NCI-H2029 (cell line): Measurements from ENCODE around the gene CDK16.
A peak's percentile ranks its signal among the peaks of the same experiment; 100 is the strongest.

Experiments used
- DNase-seq: peaks from one replicate; lab custom pipeline; 2025; lab: John Stamatoyannopoulos, UW

Gene CDK16

GRCh38 chrX:47209508-47210238, 8.8 kb upstream of the CDK16 start:
- DNase-seq, result no peak

GRCh38 chrX:47210661-47211425, 7.6 kb upstream of the CDK16 start:
- DNase-seq, result no peak

- DNase-seq, result no peak
Measured at GRCh38 chrX:47212381-47213293, 5.8 kb upstream of the CDK16 start.

GRCh38 chrX:47214435-47215077, 3.9 kb upstream of the CDK16 start:
- DNase-seq, result no peak

- no peak for DNase-seq
Measured at GRCh38 chrX:47215291-47215900, 3.1 kb upstream of the CDK16 start.

- DNase-seq, result no peak
Measured at GRCh38 chrX:47216393-47216925, 2.0 kb upstream of the CDK16 start.

GRCh38 chrX:47217121-47217851, 1.2 kb upstream of the CDK16 start:
- peak; percentile 47 for DNase-seq

- peak; percentile 94 for DNase-seq
Measured at GRCh38 chrX:47217852-47218279, 615 bp upstream of the CDK16 start.

- DNase-seq, result peak; percentile 5
Measured at GRCh38 chrX:47218920-47219815, 687 bp downstream of the CDK16 start.

GRCh38 chrX:47221756-47222155, 3.3 kb downstream of the CDK16 start:
- DNase-seq, result no peak

GRCh38 chrX:47222751-47223350, 4.4 kb downstream of the CDK16 start:
- no peak for DNase-seq

GRCh38 chrX:47223476-47224250, 5.2 kb downstream of the CDK16 start:
- DNase-seq, result no peak

- DNase-seq, result no peak
Measured at GRCh38 chrX:47224266-47224895, 5.9 kb downstream of the CDK16 start.

- DNase-seq, result no peak
Measured at GRCh38 chrX:47224896-47225290, 6.4 kb downstream of the CDK16 start.

GRCh38 chrX:47226071-47226470, 7.6 kb downstream of the CDK16 start:
- DNase-seq, result no peak

GRCh38 chrX:47226531-47227333, 8.3 kb downstream of the CDK16 start:
- no peak for DNase-seq

GRCh38 chrX:47227334-47227583, 8.8 kb downstream of the CDK16 start:
- no peak for DNase-seq
